ENCODE measurements around the gene PAN3.

- TF ChIP-seq CTCF (IDR thresholded peaks at IDR 0.05) (no peak), POLR2A (IDR thresholded peaks at IDR 0.05) (no peak)
These were observed 112.2 kb downstream of the PAN3 start for GRCh38 chr13:28250542-28250941.
